ENCODE data around the gene PTPN7. TPM values are rescaled to one million over a fixed set of nuclear protein-coding genes. Genes with fewer than 3 reads are reported as not detected.

PTPN7 gene
- 100 to 1,000 TPM; 112 to 119 TPM for total RNA-seq

GRCh38 chr1:202160377-202160940 lies at the start of gene PTPN7:
PTPN7 (minus strand) TSS chr1:202160602; CDS start chr1:202159402, 1,200 bp downstream.
- CTCF ChIA-PET, result interaction anchor here (0.9 to 2.3 kb wide), 16 partner anchors 14 to 559 kb away, joined by 3 to 14 read pairs (median 5); partner anchors contain the start of genes ARL8A, LGR6 and UBE2T
- no peaks in the 10 kb centered on the region for H3K27me3 Mint-ChIP-seq (ENCODE audit: low read depth)
- H3K9me3 Mint-ChIP-seq, result no peaks in the 10 kb centered on the region
- DNase-seq, result peak; percentile 96
- peaks cover 35% of the 10 kb centered on the region for H3K36me3 Mint-ChIP-seq (ENCODE audit: low read depth)
- H3K4me3 Mint-ChIP-seq, result peak within 1 kb of the TSS; percentile 99
- intact Hi-C loops (cut with micrococcal nuclease), result loop anchor here (1.0 to 5.0 kb wide), 3 partner anchors 17 to 647 kb away; partner anchors contain the start of gene KDM5B
- H3K27ac Mint-ChIP-seq, result peak within 1 kb of the TSS; percentile 100
- H3K4me1 Mint-ChIP-seq (ENCODE audit: low read depth), result peaks cover 80% of the 10 kb centered on the region

DNA sequence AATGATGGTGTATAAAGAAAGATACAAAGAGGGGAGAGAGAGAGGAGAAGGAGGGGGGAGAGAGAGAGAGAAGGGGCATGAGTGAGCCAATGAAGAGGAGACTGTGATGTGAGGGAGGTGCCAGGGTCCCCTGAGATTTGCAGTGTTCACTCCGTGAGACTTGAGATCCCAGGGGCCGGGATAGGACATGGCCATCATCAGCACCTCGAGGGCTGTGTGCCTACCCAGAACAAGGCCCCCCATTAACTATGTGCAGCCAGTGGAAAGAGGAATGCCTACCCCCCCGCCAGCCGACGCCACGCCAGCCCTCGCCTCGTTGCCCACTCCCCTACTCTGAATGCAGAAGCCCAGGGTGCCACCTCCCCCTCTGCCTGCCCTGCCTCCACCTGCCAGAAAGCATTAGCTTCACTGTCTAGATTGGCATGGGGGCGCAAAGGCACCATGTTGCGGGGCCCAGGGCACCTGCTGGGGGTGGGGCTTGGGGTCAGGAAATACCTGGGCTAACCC lies 48.0 kb upstream of the PTPN7 start:
- Mint-ChIP-seq H3K36me3 (ENCODE audit: low read depth) (no peaks in the 10 kb centered on the region), H3K4me1 (ENCODE audit: low read depth) (no peaks in the 10 kb centered on the region), H3K27ac (no peak overlapping the region), H3K4me3 (no peak overlapping the region), H3K27me3 (ENCODE audit: low read depth) (peaks cover 16% of the 10 kb centered on the region), H3K9me3 (no peaks in the 10 kb centered on the region)
- CTCF ChIA-PET, result no interaction called here
- DNase-seq, result no peak
- intact Hi-C loops (cut with micrococcal nuclease), result no loop called here

DNA sequence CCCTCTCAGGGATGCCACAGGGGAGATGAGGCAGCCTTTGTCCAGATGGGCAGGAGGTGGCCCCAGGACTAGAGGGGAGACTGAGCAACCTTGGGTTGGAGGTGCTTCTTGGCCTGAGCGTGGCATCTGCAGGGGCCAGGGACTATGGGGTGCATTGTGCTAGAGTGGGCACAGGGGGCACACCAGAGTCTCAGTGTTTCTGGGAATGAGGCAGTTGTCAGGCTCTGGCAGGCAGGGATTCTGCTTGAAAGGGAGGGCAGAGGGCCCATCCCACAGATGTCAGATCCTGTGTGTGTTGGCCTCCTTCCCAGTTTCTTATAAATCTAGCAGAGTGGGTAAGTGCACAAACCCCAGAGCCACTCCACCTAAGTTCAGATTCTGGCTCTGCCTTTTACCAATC lies 46.9 kb upstream of the PTPN7 start:
- no peaks in the 10 kb centered on the region for H3K9me3 Mint-ChIP-seq
- intact Hi-C loops (cut with micrococcal nuclease), result no loop called here
- H3K4me1 Mint-ChIP-seq (ENCODE audit: low read depth), result no peaks in the 10 kb centered on the region
- no peak overlapping the region for H3K4me3 Mint-ChIP-seq
- DNase-seq, result no peak
- no peaks in the 10 kb centered on the region for H3K36me3 Mint-ChIP-seq (ENCODE audit: low read depth)
- CTCF ChIA-PET, result interaction anchor here (0.5 kb wide), 1 partner anchor 154 kb away, joined by 3 read pairs; no protein-coding TSS in a partner anchor
- H3K27ac Mint-ChIP-seq, result no peak overlapping the region
- peaks cover 7% of the 10 kb centered on the region for H3K27me3 Mint-ChIP-seq (ENCODE audit: low read depth)

GRCh38 chr1:202205523-202206190 lies 45.3 kb upstream of the PTPN7 start:
- Mint-ChIP-seq H3K9me3 (no peaks in the 10 kb centered on the region), H3K36me3 (ENCODE audit: low read depth) (no peaks in the 10 kb centered on the region), H3K27me3 (ENCODE audit: low read depth) (peaks cover under 1% of the 10 kb centered on the region), H3K4me1 (ENCODE audit: low read depth) (peaks cover 3% of the 10 kb centered on the region), H3K27ac (no peak overlapping the region), H3K4me3 (no peak overlapping the region)
- intact Hi-C loops (cut with micrococcal nuclease), result no loop called here
- DNase-seq, result peak; percentile 43
- CTCF ChIA-PET, result interaction anchor here (0.6 to 1.0 kb wide), 2 partner anchors 20 to 106 kb away, joined by 4 to 5 read pairs; no protein-coding TSS in a partner anchor

- Mint-ChIP-seq H3K36me3 (ENCODE audit: low read depth) (no peaks in the 10 kb centered on the region), H3K4me3 (no peak overlapping the region), H3K27ac (no peak overlapping the region), H3K9me3 (no peaks in the 10 kb centered on the region), H3K4me1 (ENCODE audit: low read depth) (peaks cover 7% of the 10 kb centered on the region), H3K27me3 (ENCODE audit: low read depth) (no peaks in the 10 kb centered on the region)
- intact Hi-C loops (cut with micrococcal nuclease), result no loop called here
- CTCF ChIA-PET, result no interaction called here
- no peak for DNase-seq
Measured at GRCh38 chr1:202204065-202204464, 43.7 kb upstream of the PTPN7 start.

- H3K36me3 Mint-ChIP-seq (ENCODE audit: low read depth), result no peaks in the 10 kb centered on the region
- no peaks in the 10 kb centered on the region for H3K9me3 Mint-ChIP-seq
- no peak overlapping the region for H3K4me3 Mint-ChIP-seq
- H3K4me1 Mint-ChIP-seq (ENCODE audit: low read depth), result peaks cover 13% of the 10 kb centered on the region
- no peak for DNase-seq
- H3K27ac Mint-ChIP-seq, result no peak overlapping the region
- CTCF ChIA-PET, result no interaction called here
- no peaks in the 10 kb centered on the region for H3K27me3 Mint-ChIP-seq (ENCODE audit: low read depth)
- intact Hi-C loops (cut with micrococcal nuclease), result no loop called here
Measured at GRCh38 chr1:202203238-202204039, 43.0 kb upstream of the PTPN7 start.

- H3K9me3 Mint-ChIP-seq, result no peaks in the 10 kb centered on the region
- H3K4me3 Mint-ChIP-seq, result no peak overlapping the region
- no peaks in the 10 kb centered on the region for H3K36me3 Mint-ChIP-seq (ENCODE audit: low read depth)
- no peak overlapping the region for H3K27ac Mint-ChIP-seq
- no peaks in the 10 kb centered on the region for H3K27me3 Mint-ChIP-seq (ENCODE audit: low read depth)
- CTCF ChIA-PET, result interaction anchor here (0.5 to 1.0 kb wide), 2 partner anchors 10 to 124 kb away, joined by 4 to 5 read pairs; partner anchors contain the start of gene LGR6
- no peak for DNase-seq
- H3K4me1 Mint-ChIP-seq (ENCODE audit: low read depth), result peaks cover 16% of the 10 kb centered on the region
- intact Hi-C loops (cut with micrococcal nuclease), result no loop called here
Measured at GRCh38 chr1:202202500-202203168, 42.2 kb upstream of the PTPN7 start.

DNA sequence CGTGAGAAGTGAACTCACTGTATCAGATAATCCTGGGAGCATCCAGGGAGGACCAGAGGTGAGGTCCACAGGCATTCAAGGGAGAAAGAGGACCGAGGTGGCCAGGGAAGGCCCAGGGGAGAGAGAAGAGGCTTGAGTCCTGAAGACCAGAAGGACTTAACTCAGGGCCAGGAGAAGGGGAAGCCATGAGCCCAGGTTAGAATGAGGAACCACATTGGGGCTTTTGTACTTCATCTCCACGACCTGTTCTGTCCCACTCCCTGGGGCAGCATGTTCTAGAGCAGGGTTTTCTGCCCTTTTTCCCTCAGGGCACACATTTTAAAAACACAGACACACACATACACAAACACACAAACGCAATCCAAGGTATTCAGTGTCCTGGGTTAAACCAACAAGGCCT lies 41.6 kb upstream of the PTPN7 start:
- Mint-ChIP-seq H3K36me3 (ENCODE audit: low read depth) (no peaks in the 10 kb centered on the region), H3K9me3 (no peaks in the 10 kb centered on the region), H3K4me3 (no peak overlapping the region), H3K27me3 (ENCODE audit: low read depth) (no peaks in the 10 kb centered on the region), H3K27ac (no peak overlapping the region), H3K4me1 (ENCODE audit: low read depth) (peaks cover 16% of the 10 kb centered on the region)
- CTCF ChIA-PET, result interaction anchor here (0.5 to 1.0 kb wide), 3 partner anchors 9 to 125 kb away, joined by 3 to 5 read pairs (median 4); partner anchors contain the start of gene LGR6
- DNase-seq, result no peak
- intact Hi-C loops (cut with micrococcal nuclease), result no loop called here

DNA sequence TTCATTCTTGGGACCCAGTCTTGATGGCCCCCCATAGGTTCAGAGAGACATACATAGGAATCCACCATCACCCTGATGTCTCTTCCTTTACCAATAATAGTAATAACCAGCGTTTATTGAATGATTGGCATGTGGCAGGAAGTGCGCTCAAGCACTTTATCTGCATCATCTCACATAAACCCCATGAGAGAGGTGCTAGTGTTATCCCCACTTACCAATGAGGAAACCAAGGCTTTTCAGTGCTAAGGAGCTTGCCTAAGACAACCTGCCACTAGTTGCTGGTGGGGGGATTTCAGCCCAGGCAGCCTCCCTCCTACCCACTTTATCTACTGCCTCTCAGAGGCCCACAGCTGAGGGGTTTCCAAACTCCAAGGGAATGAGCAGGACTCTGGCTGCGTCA lies 40.9 kb upstream of the PTPN7 start:
- intact Hi-C loops (cut with micrococcal nuclease), result no loop called here

GRCh38 chr1:202200669-202201068 lies 40.3 kb upstream of the PTPN7 start:
- intact Hi-C loops (cut with micrococcal nuclease), result no loop called here
- no peak for DNase-seq
- no peaks in the 10 kb centered on the region for H3K9me3 Mint-ChIP-seq
- peaks cover 4% of the 10 kb centered on the region for H3K27me3 Mint-ChIP-seq (ENCODE audit: low read depth)
- no peak overlapping the region for H3K27ac Mint-ChIP-seq
- CTCF ChIA-PET, result interaction anchor here (0.9 to 2.8 kb wide), 6 partner anchors 8 to 114 kb away, joined by 3 to 14 read pairs (median 4); partner anchors contain the start of gene PTPN7
- no peak overlapping the region for H3K4me3 Mint-ChIP-seq
- peaks cover 16% of the 10 kb centered on the region for H3K4me1 Mint-ChIP-seq (ENCODE audit: low read depth)
- H3K36me3 Mint-ChIP-seq (ENCODE audit: low read depth), result no peaks in the 10 kb centered on the region

More for the DNA sequence above, 40.9 kb upstream of the PTPN7 start:
- no peak for DNase-seq
- CTCF ChIA-PET, result interaction anchor here (1.0 to 2.8 kb wide), 3 partner anchors 8 to 41 kb away, joined by 3 to 14 read pairs (median 5); partner anchors contain the start of gene PTPN7
- Mint-ChIP-seq H3K4me1 (ENCODE audit: low read depth) (peaks cover 16% of the 10 kb centered on the region), H3K27ac (no peak overlapping the region), H3K4me3 (no peak overlapping the region), H3K36me3 (ENCODE audit: low read depth) (no peaks in the 10 kb centered on the region), H3K27me3 (ENCODE audit: low read depth) (no peaks in the 10 kb centered on the region), H3K9me3 (no peaks in the 10 kb centered on the region)

DNA sequence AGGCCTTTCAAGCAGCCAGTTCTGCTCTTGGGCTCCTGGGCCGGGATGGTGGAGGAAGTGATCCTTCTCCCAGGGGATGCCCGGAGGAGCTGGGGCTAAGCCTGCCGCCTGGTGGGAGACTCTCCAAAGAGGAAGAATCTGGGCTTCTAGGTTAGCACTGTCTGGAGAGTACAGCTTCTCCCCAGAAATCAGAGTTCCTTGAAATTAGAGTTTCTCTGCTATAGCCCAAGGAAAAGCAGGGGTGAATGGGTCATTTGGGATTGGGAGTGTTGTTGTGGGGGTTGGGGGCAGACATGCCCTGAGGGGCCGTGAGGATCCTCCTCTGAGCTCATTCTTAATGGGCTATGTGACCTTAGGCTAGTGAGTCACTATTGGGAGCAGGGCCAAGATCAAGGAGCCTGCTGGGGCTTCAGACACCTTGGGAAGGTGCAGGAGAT lies 39.7 kb upstream of the PTPN7 start:
- CTCF ChIA-PET, result interaction anchor here (0.9 to 2.8 kb wide), 5 partner anchors 11 to 114 kb away, joined by 3 to 14 read pairs (median 4); partner anchors contain the start of gene PTPN7
- no peaks in the 10 kb centered on the region for H3K36me3 Mint-ChIP-seq (ENCODE audit: low read depth)
- peaks cover 10% of the 10 kb centered on the region for H3K27me3 Mint-ChIP-seq (ENCODE audit: low read depth)
- no peaks in the 10 kb centered on the region for H3K9me3 Mint-ChIP-seq
- peaks cover 16% of the 10 kb centered on the region for H3K4me1 Mint-ChIP-seq (ENCODE audit: low read depth)
- intact Hi-C loops (cut with micrococcal nuclease), result no loop called here
- H3K27ac Mint-ChIP-seq, result no peak overlapping the region
- DNase-seq, result no peak
- H3K4me3 Mint-ChIP-seq, result no peak overlapping the region

Data from activated naive CD4-positive, alpha-beta T cell treated with anti-CD3 and anti-CD28 coated beads for 36 hours (primary cell).